Stimulated activated CD4-positive, alpha-beta T cell treated with anti-CD3 and anti-CD28 coated beads, Interleukin-15, amount 100 ng/mL, for 1 hour (primary cell): ENCODE results near the gene PRCC.
"Not testable (repeated sequence)": the region's sequence is repeated elsewhere in the genome, so short reads cannot be mapped to it uniquely, and the experiment has no call there.

Experiments
- DNase-seq, 2 donors: peaks; one replicate each; pipeline ENCODE4 v3.0.0-alpha.2; 2020; ENCODE audit warnings: low read depth in 1 of 2, low spot score in 1 of 2

The PRCC gene

DNA sequence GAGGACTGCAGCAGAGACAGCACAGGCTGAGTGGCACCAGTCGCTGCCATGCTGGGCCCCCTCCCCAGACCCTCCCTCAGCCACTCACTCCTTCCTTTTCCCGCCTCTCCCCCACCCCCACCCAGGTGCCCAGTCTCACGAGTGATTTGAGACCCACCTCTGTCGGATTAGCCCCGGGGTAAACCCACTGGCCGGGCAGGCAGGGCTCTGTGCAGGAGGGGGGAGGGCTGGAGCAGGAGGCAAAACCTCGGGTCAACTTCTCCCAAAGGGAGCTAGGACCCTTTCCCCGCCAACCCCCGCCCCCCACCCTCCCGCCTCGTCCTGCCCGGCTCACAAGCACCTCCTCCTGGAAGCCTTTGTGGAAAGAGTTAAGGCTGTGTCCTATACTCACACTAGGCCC is 23.0 kb upstream of the PRCC start:
- DNase-seq: no peak

DNA sequence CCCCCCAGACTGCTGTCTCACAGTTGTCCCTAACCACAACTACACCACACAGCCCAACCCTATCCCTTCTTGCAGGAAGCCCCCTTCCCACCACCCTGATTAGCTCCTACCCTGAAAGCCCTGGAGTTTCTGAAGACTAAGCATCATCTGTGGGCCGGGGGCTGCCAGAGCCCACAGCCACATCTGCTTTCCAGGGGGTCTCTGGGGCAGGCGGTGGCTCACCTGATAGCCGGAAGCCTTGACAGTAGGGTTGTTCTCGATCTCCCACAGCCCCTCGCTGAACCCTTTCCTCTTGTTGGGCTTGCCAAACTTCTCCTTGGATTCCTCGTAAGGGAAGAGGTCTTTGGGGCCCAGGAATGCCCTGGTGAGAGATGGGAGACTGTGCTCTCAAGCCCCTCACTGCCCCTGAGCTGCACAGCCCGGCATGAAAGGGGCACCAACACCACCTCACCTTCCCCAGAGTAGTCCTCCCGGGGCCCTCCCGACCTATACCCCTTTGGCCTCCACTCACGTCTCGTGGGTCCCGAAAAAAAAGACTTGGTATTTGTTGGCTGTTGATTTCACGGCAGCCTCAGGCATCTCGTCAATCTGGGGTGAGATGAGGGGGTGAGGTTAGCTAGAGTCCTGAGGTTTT is 22.4 kb upstream of the PRCC start:
- no peak for DNase-seq

DNA sequence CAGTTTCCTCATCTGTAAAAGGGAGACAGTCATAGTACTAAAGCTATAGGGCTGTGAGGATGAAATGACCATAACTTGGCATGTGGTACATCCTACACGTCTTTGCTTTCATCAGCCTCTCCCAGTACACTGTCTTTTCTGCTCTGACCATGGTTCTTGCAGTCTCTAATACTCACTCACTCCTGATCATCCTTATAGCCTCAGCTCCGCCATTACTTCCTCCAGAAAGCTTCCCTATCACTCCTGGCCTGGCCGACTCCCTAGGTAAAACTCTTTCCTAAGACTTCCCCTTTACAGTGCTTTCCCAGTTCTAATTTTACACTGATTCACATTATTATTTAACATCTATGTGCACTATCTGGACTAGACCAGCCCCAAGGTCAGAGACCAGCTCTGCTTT is 21.5 kb upstream of the PRCC start:
- no peak for DNase-seq

DNA sequence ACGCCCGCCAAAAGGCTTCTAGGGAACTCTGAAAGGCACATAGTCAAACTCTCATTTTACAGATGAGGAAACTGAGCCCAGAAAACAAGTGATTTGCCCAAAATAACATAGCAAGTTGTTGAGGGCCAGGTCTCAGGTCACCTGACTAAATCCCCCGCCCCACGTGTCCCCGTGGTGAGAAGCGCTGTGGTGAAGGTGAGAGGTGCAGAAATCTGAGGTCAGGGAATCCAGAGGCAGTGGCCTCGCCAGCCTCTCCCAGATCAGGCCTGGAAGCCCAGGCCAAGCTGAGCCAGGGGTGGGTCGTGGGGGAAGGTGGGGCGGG is 21.0 kb upstream of the PRCC start:
- no peak for DNase-seq

DNA sequence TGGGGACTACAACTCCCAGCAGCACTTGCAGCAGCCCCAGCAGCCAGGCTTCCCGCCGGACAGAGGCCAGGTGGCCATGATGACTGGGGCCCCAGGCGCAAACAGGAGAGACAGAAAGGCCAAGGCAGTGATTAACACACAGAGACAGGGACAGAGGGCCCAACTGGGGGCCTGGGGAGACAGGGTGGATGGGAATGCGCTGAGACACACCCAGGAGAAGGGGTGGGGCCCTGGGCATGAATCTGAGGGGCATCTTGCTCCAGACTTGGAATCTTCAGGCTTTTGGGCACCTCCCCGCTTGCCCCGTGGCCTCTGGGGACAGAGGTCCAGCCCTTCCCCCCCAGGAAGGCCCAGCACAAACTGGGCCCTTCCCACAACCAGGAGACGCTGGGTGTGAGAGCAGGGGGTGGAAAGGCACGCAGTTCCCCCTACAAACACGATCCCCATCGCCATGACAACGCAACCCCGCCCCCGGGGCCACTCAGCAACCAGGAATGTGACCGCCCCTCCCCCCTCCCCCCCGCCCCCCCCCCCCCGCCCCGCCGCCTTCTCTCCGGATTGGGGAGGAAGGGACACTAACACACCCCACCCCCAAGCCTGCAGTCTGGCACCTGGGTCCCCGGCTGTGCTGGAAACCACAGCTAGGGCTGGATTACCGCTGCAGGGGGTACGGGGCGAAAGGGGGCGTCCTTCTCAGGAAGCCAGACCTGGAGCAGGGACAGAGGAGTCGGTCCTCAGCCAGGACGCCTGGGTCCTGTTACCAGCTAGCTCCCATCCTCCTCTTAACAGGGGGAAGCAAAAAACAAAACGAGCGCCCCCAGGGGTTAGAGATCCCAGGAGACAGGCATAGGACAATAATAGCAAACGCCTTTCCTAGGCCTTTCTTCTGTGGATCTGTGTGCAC is 20.4 kb upstream of the PRCC start:
- no peak for DNase-seq

DNA sequence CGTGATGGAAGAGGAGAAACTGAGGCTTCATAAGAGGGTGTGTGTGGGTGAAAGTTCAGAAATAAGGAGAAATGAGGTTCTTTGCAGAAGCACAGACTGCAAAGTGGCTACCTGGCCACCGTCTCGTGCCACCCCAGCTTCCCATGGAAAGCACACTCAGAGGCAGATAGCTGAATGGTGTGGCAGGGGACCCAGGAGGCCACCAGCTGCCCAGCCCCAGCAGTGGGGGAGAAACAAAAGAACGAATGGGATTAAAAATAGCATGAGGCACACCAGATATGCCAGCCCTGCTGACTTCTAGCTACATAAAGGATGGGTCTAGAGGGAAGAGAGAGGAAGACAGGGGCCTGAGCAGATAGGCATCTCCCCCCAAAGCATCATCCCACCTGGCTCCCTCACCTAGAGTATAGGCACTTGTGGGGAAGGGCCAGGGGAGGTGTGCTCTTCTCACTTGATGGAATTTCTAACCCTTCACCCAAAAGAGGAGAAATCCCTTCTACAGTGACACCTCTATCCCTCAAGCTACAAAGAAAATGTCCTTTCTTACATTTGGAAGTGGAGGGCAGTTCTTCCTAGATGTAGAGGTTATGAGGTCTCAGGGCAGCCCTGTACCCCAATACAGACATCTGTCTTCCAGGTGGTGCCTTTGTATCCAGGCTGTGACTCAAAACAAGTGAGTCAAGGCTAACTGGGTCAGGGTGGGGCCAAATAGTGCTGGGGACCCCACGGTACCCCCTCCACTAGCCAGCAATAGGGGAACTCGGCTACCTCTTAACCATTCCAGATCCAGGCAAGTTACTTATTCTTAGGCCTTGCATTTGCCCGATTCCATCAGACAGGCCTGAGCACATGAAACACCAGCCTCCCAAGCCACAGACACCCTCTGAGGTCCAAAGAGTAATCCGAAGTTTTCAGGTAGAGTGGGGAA is 19.3 kb upstream of the PRCC start:
- no peak for DNase-seq

DNA sequence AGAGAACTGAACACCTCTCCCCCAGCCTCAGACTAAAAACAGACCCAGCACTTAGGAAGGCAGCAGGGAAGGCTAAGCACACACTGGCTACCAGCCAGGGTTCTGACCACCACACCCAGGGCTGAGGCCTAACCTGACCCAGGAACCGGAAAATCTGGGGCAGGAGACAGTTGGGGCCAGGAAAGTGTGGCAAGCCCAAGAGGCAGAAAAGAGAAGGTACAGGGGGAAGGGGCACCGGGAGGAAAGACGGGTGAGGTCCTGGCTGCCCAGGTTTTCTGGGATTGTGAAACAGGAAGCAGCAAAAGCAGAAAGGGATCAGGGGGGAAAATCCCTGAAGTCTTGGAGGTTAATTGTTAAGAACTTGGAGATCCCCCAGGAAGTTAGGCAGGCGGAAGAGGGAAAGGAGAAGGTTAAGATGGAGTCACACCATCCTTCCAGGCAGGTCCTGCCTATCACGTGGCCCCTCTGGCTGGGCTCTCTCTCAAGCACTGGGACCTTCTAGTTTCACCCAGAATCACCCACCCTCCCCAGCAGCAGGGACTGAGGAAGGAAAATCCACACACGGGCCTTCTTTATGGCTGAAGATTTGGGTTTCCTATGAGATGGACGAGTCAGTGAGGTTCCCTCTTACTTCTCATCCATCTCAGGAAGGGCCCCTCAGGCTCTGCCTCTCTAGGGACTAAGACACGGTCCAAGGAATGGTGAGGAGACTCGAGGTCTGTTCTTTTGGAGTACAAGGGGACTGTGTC is 18.5 kb upstream of the PRCC start:
- DNase-seq: no peak

DNA sequence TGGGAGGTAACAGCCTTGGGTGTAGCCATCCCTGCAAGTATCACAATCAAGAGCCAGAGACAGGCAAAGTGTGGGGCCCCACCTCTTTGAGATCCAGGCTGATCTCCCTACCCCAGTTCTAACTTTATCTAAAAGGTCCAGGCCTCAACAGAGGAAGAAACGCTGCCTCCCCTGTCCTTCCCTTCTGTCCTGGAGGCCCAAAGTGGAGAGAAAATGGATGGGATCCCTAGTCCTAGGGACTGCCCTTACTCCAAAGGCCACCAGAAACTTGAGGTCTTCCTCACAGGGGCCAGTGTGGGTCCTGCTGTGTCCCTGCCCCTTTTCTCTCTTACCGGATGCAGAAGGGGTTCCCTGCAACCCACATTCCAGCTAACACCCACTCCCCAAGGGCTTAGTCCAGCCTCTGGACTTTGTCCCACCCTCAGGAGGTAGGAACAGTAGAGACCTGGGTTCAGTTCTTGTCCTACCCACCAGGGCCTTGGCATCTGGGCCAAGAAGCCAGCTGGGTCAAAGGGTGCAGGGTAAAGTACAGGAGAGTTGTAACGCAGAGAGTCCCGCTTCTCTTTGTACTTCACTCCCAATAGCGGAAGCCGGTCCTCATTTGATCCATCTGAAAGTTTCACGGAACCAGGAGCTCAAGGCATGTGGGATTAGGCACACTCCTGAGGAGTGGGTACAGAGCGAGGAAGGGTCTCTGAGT is 17.8 kb upstream of the PRCC start:
- no peak for DNase-seq

DNA sequence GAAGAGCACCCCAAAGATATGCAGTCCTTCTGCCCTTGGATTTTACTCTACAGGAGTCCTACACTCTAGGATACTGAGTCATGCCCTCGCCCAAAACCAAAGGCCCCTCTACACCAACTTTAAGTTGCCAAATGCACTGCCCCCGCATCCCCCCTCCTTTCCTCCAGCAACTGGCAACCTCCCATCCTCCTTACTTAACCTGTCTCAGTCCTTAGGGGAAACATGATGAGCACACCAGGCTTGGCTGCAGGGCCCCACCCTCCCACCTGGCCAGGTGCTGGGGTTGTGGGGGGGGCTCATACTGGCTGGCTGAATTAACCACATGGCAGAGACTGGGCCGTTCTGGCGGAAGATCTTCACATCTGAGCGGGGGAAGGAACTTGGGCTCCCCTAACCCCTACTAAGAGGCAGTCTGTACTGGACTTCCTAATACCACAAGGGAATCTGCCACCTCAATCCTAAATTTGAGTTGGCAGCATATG is 17.1 kb upstream of the PRCC start:
- no peak for DNase-seq

DNA sequence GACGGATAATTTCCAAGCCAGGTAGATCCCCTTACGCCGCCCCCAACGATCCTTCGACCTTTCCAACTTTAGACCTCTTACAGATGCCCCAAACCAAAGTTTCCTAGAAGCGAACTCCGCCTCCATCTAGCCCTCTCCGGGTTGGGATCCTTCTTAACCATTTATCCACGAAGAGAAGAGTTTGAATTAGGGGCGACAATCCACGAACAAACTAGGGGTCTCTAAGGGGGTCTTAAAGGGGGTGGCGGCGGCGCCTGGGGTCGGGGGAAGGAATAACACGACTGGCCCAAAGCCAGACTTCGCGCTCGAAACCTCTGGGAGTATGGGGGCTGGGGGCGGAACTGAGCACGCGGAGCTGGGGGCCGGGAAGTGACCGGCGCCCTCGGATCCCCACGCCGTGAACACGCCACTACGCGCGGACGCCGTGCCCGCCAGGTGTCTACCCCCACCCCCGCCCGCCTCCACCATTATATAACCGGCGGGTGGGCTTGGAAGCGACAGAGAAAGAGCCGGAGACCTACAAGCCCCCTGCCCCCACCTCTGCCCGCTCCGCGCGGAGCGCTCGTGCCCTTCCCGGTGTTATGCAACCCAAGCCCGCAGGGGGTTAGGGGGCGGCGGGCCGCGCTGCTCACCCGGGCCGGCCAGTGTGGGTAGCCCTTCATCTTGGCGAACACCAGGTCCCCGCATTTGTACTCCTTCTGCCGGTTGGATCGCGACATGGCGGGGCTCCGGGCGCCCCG is 16.5 kb upstream of the PRCC start:
- DNase-seq: no peak

DNA sequence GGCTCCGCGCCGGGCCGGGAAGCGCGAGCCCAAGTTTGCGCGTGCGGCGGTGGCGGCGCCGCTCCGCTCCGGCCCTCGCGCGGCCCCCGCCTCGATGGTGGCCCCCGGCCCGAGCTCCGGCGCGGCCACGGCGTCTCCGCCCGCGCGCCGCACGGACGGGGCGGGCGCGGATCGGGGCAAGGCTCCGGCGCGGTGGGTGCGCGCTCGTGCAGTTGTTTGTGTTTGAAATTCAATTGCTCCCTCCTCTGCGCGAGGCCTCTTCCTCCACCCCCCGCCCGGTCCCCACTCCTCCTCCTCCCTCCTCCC is 15.9 kb upstream of the PRCC start, which contains the start of gene HDGF:
Gene HDGF (minus strand): TSS at position 225 of the 306 bp plus-strand sequence. CDS start 246 bp downstream, outside the sequence.
- no peak for DNase-seq

DNA sequence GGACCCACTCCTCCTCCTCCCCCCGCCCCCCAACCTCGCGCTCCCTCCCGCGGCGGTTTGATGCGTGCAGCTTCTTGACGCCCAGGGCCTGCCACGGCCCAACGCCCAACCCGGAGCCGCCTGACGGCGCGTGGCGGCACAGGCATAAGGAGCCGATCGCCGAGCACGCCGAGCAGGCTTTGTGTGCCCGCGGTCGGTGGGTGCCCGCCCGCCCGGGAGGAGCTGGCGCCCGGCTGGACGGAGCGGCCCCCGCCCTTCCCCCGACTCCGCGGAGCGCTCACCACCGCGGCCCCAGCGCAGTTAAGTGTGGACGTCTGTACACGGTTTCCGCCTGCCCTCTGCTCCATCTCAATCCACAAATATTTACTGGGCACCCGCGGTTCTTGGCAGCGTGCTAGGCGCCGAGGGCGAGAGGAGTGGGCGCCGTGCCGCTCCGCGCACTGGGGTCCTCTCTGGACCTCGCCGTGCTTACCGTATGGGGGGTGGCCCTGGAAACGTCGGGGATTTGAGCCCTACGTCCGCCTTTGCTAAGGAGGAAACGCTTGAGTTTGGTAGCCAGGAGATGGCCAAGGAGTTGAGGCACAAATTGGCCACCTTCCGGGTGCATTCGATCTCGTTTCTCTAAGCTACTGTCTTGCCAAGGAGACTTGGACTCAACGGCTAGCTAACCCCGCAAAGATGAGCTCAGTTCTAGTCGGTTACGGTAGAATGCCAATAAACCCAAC is 15.4 kb upstream of the PRCC start:
- peak; percentile 95 to 97 for DNase-seq

DNA sequence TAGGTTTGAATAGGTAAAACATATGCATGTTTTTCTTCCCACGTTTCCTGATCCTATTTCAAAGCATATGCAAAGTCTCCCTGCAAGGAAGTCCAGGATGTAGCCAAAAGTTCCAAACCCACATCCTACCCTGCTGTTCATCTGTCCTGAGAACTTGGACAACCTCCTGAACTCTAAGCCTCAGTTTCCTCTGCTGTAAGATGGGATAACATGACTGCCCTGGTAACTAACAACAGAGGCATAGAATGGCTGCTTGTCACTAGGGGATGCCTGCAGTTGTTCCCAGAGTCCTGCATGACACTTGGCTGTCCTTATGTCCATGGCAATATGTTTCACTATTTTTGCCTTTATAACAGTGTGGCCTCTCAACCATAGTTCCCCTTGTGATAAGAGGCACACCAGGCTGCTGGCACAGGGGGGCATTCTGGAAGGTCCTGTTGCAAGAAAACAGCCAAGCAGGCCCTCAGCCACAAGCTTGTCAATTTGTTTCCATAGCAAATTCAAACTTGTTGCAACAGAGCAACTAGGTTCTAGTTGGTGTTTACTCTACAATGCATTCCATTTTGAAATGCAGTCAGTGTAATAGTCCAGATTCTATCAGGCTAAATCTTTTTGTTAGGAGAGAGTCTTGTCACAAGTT is 14.4 kb upstream of the PRCC start:
- DNase-seq: no peak

DNA sequence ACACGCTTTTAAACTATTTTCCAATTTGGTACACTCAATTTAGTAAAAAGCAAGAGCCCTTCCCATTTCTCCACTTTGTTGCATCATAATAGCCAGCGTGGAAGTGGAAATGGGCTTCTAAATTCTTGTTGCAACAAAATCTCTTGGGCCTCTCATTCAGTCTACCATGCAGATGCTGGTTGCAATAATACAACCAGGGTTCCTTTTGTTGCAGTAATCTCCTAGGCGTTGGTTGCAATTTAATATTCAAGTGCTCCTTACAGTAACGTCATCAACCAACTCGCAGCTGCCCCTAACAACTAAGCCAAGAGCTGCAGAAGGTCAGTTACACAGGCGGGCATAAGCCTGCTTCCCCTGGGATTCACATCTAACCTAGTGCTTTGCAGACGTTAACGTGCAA is 13.1 kb upstream of the PRCC start:
- no peak for DNase-seq

DNA sequence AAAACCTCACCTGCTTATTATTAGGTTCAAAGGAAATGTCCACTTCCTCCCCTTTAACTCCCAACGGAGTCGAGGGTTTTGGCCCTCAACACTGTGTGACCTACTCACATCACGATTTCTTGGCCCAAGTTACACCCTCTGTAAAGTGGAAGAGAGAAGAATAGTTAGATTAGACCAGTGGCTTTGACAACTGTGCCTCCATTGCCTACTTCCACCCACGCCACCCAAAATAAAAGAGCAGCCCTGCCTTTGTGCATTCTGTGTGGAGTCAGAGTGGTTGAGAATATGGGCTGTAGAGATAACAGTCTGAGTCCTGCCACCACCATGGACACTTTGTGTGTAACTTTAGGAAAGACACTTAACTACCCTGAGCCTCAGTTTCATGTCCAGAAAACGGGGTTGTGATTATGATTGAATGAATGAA is 11.8 kb upstream of the PRCC start:
- DNase-seq: no peak

DNA sequence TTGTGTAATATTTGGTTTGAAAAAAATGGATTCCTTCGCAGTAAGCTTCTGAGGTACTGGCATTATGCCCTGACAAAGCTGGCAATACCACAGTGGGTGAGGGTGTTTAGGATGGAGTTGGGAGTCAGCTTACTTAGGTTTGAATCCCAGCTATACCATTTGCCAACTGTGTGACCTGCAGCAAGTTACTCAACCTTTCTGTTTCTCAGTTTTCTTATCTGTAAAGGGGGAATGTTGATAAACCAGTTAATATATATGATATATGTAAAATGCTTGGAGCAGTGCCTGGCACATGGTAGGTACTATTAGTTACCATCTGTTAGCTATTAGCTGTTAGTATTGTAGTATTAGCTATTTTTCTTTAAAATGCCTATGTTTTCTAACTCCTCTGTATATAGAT is 11.0 kb upstream of the PRCC start:
- no peak for DNase-seq

DNA sequence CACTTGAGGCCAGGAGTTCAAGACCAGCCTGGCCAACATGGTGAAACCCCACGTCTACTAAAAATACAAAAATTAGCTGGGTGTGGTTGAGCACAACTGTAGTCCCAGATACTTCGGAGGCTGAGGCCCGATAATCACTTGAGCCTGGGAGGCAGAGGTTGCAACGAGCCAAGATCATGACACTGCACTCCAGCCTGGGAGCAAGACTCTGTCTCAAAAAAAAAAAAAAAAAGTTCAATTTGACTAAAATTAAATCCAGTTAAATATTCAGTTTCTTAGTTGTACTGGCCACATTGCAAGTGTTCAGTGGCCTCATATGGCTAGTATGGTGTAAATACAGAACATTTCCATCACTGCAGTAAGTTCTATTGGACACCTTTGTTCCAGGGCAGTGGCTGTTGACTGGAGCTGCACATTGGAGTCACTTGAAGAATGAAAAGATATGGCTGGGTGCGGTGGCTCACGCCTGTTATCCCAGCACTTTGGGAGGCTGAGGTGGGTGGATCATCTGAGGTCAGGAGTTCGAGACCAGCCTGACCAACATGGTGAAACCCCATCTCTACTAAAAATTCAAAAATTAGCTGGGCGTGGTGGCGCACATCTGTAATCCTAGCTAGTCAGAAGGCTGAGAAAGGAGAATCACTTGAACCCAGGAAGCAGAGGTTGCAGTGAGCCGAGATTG is 9.6 kb upstream of the PRCC start:
- not testable (repeated sequence) for DNase-seq
